Activated CD8-positive, alpha-beta T cell treated with anti-CD3 and anti-CD28 coated beads, Interleukin-2, amount 10 ng/mL, durations not matched to agents 7 days and 5 days (primary cell): Measurements from ENCODE around the gene UBL4A. TPM values are rescaled to one million over a fixed set of nuclear protein-coding genes. Genes with fewer than 3 reads are reported as not detected.
A peak's percentile ranks its signal among the peaks of the same experiment; 100 is the strongest.

Experiments
- ATAC-seq: fragments of 150-1000 bp; cut with Tn5 transposase; one replicate; pipeline ENCODE4 v1.10.0; 2021; ENCODE audit warnings: moderate library complexity
- CTCF ChIA-PET: fragments of 350-600 bp; sonication (Branson Sonifier 250); formaldehyde crosslinking; loops from one replicate; lab custom pipeline; 2021; ENCODE audit warnings: antibody characterized with exemption; lab: Charles Lee
- POLR2A ChIA-PET: fragments of 350-600 bp; sonication (Branson Sonifier 250); formaldehyde crosslinking; loops from one replicate; lab custom pipeline; 2021; ENCODE audit warnings: antibody characterized with exemption; lab: Charles Lee
- DNase-seq: peaks from one replicate; pipeline ENCODE4 v3.0.0-alpha.2; 2020
- H3K27ac Mint-ChIP-seq: one replicate; pipeline ENCODE4 v1.8.0; 2021; ENCODE audit warnings: mild to moderate bottlenecking, mixed read lengths
- H3K27me3 Mint-ChIP-seq: one replicate; pipeline ENCODE4 v1.8.0; 2021; ENCODE audit warnings: low read depth, mixed read lengths
- H3K36me3 Mint-ChIP-seq: one replicate; pipeline ENCODE4 v1.8.0; 2021; ENCODE audit warnings: low read depth, mixed read lengths
- H3K4me1 Mint-ChIP-seq: one replicate; pipeline ENCODE4 v1.8.0; 2021; ENCODE audit warnings: low read depth, mixed read lengths
- H3K4me3 Mint-ChIP-seq: one replicate; pipeline ENCODE4 v1.8.0; 2021; ENCODE audit warnings: mild to moderate bottlenecking, mixed read lengths
- H3K9me3 Mint-ChIP-seq: one replicate; pipeline ENCODE4 v1.8.0; 2022; ENCODE audit warnings: mixed read lengths; ENCODE audit not compliant: insufficient read depth
- total RNA-seq, 2 experiments: library from RNA; stranded (reverse); gene quantifications; one replicate each; pipeline ENCODE4 v1.2.3, GENCODE V29; 2021

Gene UBL4A
- 10 to 100 TPM; 52.1 to 54.0 TPM for total RNA-seq

GRCh38 chrX:154486396-154487207 lies at the start of gene UBL4A:
Gene UBL4A, minus strand, starts transcription at chrX:154486615. Its CDS starts 31 bp downstream, at chrX:154486584.
- Mint-ChIP-seq H3K27me3 (no peaks in the 10 kb centered on the region), H3K4me3 (peak within 1 kb of the TSS; percentile 77), H3K36me3 (peaks cover 25% of the 10 kb centered on the region), H3K4me1 (peaks cover 41% of the 10 kb centered on the region), H3K9me3 (no peaks in the 10 kb centered on the region), H3K27ac (peak within 1 kb of the TSS; percentile 77)
- CTCF ChIA-PET: interaction anchor here (1.8 kb wide), 1 partner anchor 40 kb away, joined by 4 read pairs; no protein-coding TSS in a partner anchor
- DNase-seq (peak; percentile 57), ATAC-seq (peak; percentile 10)
- POLR2A ChIA-PET: interaction anchor here (0.6 to 2.4 kb wide), 5 partner anchors 30 to 138 kb away, joined by 3 to 8 read pairs (median 3); partner anchors contain the start of genes FAM3A and RPL10

DNA sequence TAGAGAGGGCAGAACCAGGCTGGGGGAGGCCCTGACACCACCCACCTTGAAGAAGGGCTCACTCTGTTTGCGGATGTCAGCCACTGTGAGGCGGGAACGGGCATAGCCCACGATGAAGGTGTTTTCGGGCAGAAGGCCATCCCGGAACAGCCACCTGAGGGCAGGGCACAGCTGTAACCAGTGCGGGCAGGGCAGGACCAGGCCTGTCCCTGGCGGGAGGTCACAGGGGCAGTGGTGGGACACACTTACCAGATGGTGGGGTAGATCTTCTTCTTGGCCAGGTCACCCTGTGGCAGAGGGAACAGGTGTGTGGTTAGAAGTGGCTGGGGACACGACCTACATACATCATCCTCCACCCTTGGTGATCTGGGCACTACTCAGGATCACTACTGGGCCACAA lies 49.5 kb upstream of the UBL4A start:
- no peak for DNase-seq
- CTCF ChIA-PET: interaction anchor here (1.0 to 1.1 kb wide), 2 partner anchors 137 to 162 kb away, joined by 3 to 5 read pairs; no protein-coding TSS in a partner anchor
- POLR2A ChIA-PET: interaction anchor here (2.6 kb wide), 1 partner anchor 137 kb away, joined by 9 read pairs; the partner anchor contains the start of gene RPL10
- Mint-ChIP-seq H3K27me3 (no peaks in the 10 kb centered on the region), H3K36me3 (peaks cover 33% of the 10 kb centered on the region), H3K27ac (no peak overlapping the region), H3K4me3 (no peak overlapping the region), H3K9me3 (no peaks in the 10 kb centered on the region), H3K4me1 (peaks cover 14% of the 10 kb centered on the region)
- ATAC-seq: no peak

DNA sequence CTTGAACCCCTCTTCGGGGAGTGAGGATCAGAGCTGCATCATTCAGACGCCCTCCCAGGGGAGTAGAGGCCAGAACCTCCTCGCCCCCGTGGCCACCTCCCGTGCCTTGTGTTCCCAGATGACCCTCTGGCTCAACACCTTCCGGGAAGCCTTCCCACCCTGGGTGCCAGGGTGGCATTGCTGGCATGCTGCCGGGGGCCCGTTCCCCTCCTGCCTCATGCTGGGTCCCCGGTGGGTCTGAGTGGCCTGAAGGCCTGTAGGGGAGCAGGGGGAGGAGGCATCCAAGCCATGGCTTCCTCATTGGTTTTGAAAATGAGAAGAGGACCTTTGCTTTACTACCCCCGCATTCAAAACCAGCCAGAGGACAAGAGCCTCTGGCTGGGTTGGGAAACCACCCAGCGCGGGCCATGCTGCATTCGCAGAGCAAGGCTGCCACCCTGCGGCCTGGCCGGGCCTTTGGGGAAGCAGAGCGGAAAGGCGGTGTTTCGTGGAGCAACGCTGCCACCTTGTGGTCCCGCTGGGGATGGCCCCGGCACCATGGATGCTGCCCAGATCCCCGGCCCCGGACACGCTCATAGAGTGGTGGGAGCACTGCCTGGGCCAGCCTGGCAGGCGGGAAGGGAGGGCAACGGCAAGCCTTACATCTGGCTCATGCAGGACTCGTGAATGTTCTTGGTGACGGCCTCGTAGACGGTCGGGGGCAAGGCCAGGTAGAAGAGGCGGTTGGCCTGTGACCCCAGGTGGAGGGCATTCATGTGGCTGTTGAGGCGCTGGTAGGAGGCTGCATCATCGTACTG lies 48.3 kb upstream of the UBL4A start:
- no peak overlapping the region for H3K4me3 Mint-ChIP-seq
- ChIA-PET POLR2A (interaction anchor here (2.6 kb wide), 1 partner anchor 136 kb away, joined by 9 read pairs; the partner anchor contains the start of gene RPL10), CTCF (interaction anchor here (0.8 to 1.8 kb wide), 8 partner anchors 8 to 161 kb away, joined by 3 to 10 read pairs (median 4); partner anchors contain the start of genes FLNA, RPL10 and SLC10A3)
- no peaks in the 10 kb centered on the region for H3K9me3 Mint-ChIP-seq
- H3K27ac Mint-ChIP-seq: peak overlapping the region; percentile 66
- H3K4me1 Mint-ChIP-seq: peaks cover 14% of the 10 kb centered on the region
- H3K36me3 Mint-ChIP-seq: peaks cover 35% of the 10 kb centered on the region
- ATAC-seq (peak; percentile 97), DNase-seq (peak; percentile 89)
- no peaks in the 10 kb centered on the region for H3K27me3 Mint-ChIP-seq

GRCh38 chrX:154532690-154533089 lies 46.3 kb upstream of the UBL4A start:
- peaks cover 29% of the 10 kb centered on the region for H3K36me3 Mint-ChIP-seq
- ChIA-PET POLR2A (interaction anchor here (0.9 kb wide), 1 partner anchor 135 kb away, joined by 3 read pairs; no protein-coding TSS in a partner anchor), CTCF (interaction anchor here (1.6 kb wide), 1 partner anchor 159 kb away, joined by 10 read pairs; the partner anchor contains the start of gene FLNA)
- no peak for ATAC-seq
- H3K4me3 Mint-ChIP-seq: no peak overlapping the region
- peaks cover 7% of the 10 kb centered on the region for H3K4me1 Mint-ChIP-seq
- H3K9me3 Mint-ChIP-seq: no peaks in the 10 kb centered on the region
- H3K27me3 Mint-ChIP-seq: no peaks in the 10 kb centered on the region
- H3K27ac Mint-ChIP-seq: no peak overlapping the region
- DNase-seq: no peak

DNA sequence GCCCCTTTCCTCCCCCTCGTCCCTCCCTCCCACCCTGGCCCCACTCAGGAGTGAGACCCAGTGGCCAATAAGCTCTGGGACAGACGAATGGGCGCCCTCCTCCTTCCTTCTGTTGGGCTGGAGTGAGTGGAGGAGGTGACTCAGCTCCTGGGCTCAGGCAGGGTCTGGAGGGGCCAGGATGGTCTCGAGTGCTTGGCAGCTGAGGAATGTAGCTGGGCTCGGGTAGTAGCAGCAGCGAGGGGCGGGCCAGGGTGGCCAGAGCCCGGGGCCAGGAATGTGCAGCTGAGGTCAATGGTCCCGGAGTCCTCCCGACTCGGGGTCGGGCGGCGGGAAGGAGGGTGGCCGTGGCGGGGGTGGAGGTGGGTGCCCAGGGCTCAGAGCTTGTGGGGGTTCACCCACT lies 45.2 kb upstream of the UBL4A start:
- Mint-ChIP-seq H3K36me3 (peaks cover 29% of the 10 kb centered on the region), H3K27ac (no peak overlapping the region), H3K27me3 (no peaks in the 10 kb centered on the region), H3K4me1 (peaks cover 17% of the 10 kb centered on the region), H3K9me3 (no peaks in the 10 kb centered on the region), H3K4me3 (no peak overlapping the region)
- ChIA-PET POLR2A (no interaction called here), CTCF (no interaction called here)
- no peak for DNase-seq
- ATAC-seq: no peak

DNA sequence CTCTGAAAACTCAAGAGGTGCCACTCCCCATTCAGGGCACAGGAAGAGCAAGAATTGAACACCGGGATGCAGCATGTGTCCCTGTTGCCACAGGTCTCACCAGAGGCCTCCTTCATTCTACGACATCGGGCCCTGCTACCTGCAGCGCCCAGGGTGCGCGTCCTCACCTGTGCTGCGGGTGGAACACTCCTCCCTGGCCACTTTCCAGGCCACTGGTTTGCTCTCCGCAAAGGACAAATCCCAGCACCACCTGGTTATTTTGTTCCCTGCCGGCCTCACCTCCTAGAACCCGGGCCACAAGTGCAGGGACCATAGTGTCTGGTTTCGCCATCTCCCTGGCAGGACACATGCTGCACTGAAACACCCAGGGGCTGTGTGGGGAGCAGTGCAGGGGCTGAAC lies 43.9 kb upstream of the UBL4A start:
- POLR2A ChIA-PET: no interaction called here
- no peaks in the 10 kb centered on the region for H3K27me3 Mint-ChIP-seq
- ATAC-seq (no peak), DNase-seq (no peak)
- no peak overlapping the region for H3K27ac Mint-ChIP-seq
- peaks cover 22% of the 10 kb centered on the region for H3K36me3 Mint-ChIP-seq
- H3K4me1 Mint-ChIP-seq: peaks cover 29% of the 10 kb centered on the region
- H3K4me3 Mint-ChIP-seq: no peak overlapping the region
- CTCF ChIA-PET: no interaction called here
- H3K9me3 Mint-ChIP-seq: no peaks in the 10 kb centered on the region

DNA sequence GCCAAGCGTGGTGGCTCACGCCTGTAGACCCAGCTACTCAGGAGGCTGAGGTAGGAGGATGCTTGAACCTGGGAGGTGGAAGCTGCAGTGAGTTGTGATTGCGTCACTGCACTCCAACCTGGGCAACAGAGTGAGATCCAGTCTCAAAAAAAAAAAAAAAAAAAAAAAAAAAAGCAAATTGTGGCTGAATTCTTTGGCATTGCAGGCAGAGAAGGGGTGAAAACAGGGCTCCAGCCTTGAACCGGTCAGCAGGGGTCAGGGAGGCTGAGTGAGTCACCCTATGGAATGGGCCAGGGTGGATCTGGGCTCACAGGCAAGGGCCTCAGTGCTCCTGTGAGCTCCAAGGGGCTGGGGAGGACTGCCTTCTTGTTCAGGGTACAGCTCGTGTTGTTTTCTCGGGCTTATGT lies 42.8 kb upstream of the UBL4A start:
- H3K4me3 Mint-ChIP-seq: no peak overlapping the region

GRCh38 chrX:154526901-154527675 lies 40.7 kb upstream of the UBL4A start:
- Mint-ChIP-seq H3K4me3 (peak overlapping the region; percentile 8), H3K27ac (peak overlapping the region; percentile 84), H3K36me3 (peaks cover 10% of the 10 kb centered on the region), H3K9me3 (no peaks in the 10 kb centered on the region), H3K27me3 (no peaks in the 10 kb centered on the region), H3K4me1 (peaks cover 23% of the 10 kb centered on the region)
- DNase-seq (peak; percentile 75), ATAC-seq (peak; percentile 93)
- ChIA-PET POLR2A (interaction anchor here (0.6 to 0.9 kb wide), 3 partner anchors 13 to 148 kb away, joined by 3 to 4 read pairs (median 3); partner anchors contain the start of gene EMD), CTCF (interaction anchor here (0.7 to 1.8 kb wide), 15 partner anchors 8 to 388 kb away, joined by 3 to 14 read pairs (median 4); partner anchors contain the start of genes FAM3A, RPL10, SLC10A3 and UBL4A)

More for the DNA sequence above, 42.8 kb upstream of the UBL4A start:
- ChIA-PET POLR2A (interaction anchor here (0.7 kb wide), 1 partner anchor 44 kb away, joined by 6 read pairs; no protein-coding TSS in a partner anchor), CTCF (no interaction called here)
- Mint-ChIP-seq H3K36me3 (peaks cover 15% of the 10 kb centered on the region), H3K27ac (no peak overlapping the region), H3K4me1 (peaks cover 23% of the 10 kb centered on the region), H3K9me3 (no peaks in the 10 kb centered on the region), H3K27me3 (no peaks in the 10 kb centered on the region)
- no peak for DNase-seq
- ATAC-seq: no peak

DNA sequence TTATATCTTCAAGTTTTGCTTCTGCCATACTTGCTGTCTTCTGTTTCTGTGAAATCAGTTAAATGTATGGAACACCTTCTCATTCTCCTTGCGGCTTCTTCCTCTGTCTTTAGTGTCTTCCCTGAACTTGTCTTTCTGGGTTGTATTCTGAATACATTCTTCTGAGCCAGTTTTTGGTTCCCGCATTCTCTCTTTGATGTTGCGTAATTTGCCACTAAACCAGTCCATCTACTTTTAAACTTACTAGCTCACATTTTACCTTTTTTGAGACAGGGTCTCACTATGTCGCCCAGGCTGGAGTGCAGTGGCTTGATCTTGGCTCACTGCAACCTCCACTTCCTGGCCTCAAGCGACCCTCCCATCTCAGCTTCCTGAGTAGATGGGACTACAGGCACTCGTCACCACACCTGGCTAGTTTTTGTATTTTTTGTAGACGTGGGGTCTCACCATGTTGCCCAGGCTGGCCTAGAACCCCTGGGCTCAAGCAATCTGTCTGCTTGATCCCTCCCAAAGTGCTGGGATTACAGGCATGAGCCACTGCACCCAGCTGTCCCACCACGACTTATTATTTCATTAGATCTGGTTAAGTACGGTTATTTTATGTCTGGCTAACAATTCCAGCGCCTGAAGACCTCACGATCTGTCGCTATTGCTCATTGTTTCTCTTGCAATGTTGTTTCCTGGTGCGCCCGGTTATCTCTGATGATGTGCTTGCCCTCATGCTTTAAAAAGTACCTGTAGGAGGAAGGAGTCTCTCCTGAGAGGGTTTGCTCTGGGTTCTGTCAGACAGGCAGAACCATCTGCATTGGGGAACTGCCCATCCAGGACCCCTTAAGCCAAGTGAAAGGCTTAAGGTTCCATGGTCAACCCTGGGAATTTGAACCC lies 39.4 kb upstream of the UBL4A start:
- peaks cover 23% of the 10 kb centered on the region for H3K4me1 Mint-ChIP-seq
- ChIA-PET CTCF (interaction anchor here (0.9 to 1.8 kb wide), 6 partner anchors 15 to 387 kb away, joined by 3 to 8 read pairs (median 5); partner anchors contain the start of genes RPL10, SLC10A3 and UBL4A), POLR2A (interaction anchor here (1.2 kb wide), 1 partner anchor 97 kb away, joined by 3 read pairs; the partner anchor contains the start of gene ATP6AP1)
- H3K27ac Mint-ChIP-seq: peak overlapping the region; percentile 68
- no peaks in the 10 kb centered on the region for H3K27me3 Mint-ChIP-seq
- no peak for ATAC-seq
- DNase-seq: no peak
- no peaks in the 10 kb centered on the region for H3K9me3 Mint-ChIP-seq
- peaks cover 4% of the 10 kb centered on the region for H3K36me3 Mint-ChIP-seq
- no peak overlapping the region for H3K4me3 Mint-ChIP-seq

GRCh38 chrX:154519389-154519788 lies 33.0 kb upstream of the UBL4A start:
- Mint-ChIP-seq H3K9me3 (no peaks in the 10 kb centered on the region), H3K4me1 (peaks cover 10% of the 10 kb centered on the region), H3K27me3 (no peaks in the 10 kb centered on the region), H3K4me3 (no peak overlapping the region), H3K27ac (no peak overlapping the region), H3K36me3 (peaks cover 5% of the 10 kb centered on the region)
- ATAC-seq (no peak), DNase-seq (no peak)
- ChIA-PET POLR2A (no interaction called here), CTCF (no interaction called here)
